Smooth muscle cell (in vitro differentiated cells): ENCODE results near the gene ARHGEF39. TPM values are rescaled to one million over a fixed set of nuclear protein-coding genes. Genes with fewer than 3 reads are reported as not detected.

Experiments used
- DNase-seq: peaks from one replicate; lab custom pipeline; 2025; ENCODE audit not compliant: unreplicated experiment; lab: John Stamatoyannopoulos, UW
- H2AFZ ChIP-seq: fragments of 200-600 bp; sonication (generic); 2 replicates; pipeline ENCODE4 v1.6.0; 2016; ENCODE audit warnings: antibody characterized with exemption, low read depth, mild to moderate bottlenecking
- H3F3A ChIP-seq: fragments of 200-600 bp; sonication (generic); 2 replicates; pipeline ENCODE4 v1.6.0; 2017; ENCODE audit warnings: antibody characterized with exemption, low read depth
- H3K27ac ChIP-seq: fragments of 200-600 bp; sonication (generic); 2 replicates; pipeline ENCODE4 v1.5.1; 2016; ENCODE audit warnings: low read depth, mild to moderate bottlenecking
- H3K27me3 ChIP-seq: fragments of 200-600 bp; sonication (generic); 2 replicates; pipeline ENCODE4 v1.6.1; 2016; ENCODE audit warnings: low read depth, mild to moderate bottlenecking
- H3K36me3 ChIP-seq: fragments of 200-600 bp; sonication (generic); 2 replicates; pipeline ENCODE4 v1.5.1; 2016; ENCODE audit warnings: low read depth
- H3K4me1 ChIP-seq: fragments of 200-600 bp; sonication (generic); 2 replicates; pipeline ENCODE4 v1.5.1; 2016; ENCODE audit warnings: low read depth
- H3K4me2 ChIP-seq: fragments of 200-600 bp; sonication (generic); 2 replicates; pipeline ENCODE4 v1.6.0; 2016; ENCODE audit warnings: mild to moderate bottlenecking
- H3K4me3 ChIP-seq: fragments of 200-600 bp; sonication (generic); 2 replicates; pipeline ENCODE4 v1.5.1; 2016; ENCODE audit warnings: mild to moderate bottlenecking
- H3K79me2 ChIP-seq: fragments of 200-600 bp; sonication (generic); 2 replicates; pipeline ENCODE4 v1.6.0; 2016; ENCODE audit warnings: low read depth, mild to moderate bottlenecking
- H3K9ac ChIP-seq: fragments of 200-600 bp; sonication (generic); 2 replicates; pipeline ENCODE4 v1.6.0; 2016; ENCODE audit warnings: low read depth
- H3K9me3 ChIP-seq: fragments of 200-600 bp; sonication (generic); replicated peaks from 2 replicates; pipeline ENCODE4 v1.5.1; 2016; ENCODE audit warnings: low read depth
- H4K20me1 ChIP-seq: fragments of 200-600 bp; sonication (generic); 2 replicates; pipeline ENCODE4 v1.6.0; 2016; ENCODE audit warnings: low read depth
- CTCF ChIP-seq: fragments of 200-600 bp; sonication (generic); IDR thresholded peaks from 2 replicates; pipeline ENCODE4 v1.5.1; 2017; ENCODE audit warnings: borderline replicate concordance, mild to moderate bottlenecking, antibody characterized with exemption; ENCODE audit not compliant: insufficient read depth, poor library complexity, severe bottlenecking
- WGBS: methylation state at CpG from one replicate; pipeline ENCODE4 v1.1.7; 2016; ENCODE audit warnings: low lambda C conversion rate; 5-methylcytosine and 5-hydroxymethylcytosine counted together
- polyA plus RNA-seq: library from polyadenylated mRNA; unstranded; fragments of >200 nt; fragmentation: Nextera tagmentation; extraction: Ambion mirVana; gene quantifications from 2 replicates; pipeline ENCODE4 v1.2.1, GENCODE V29; 2016
- total RNA-seq: library from RNA; depleted of rRNA; stranded (reverse); fragments of >200 nt; gene quantifications from 2 replicates; pipeline ENCODE4 v1.2.3, GENCODE V29; 2014

The ARHGEF39 gene
- total and polyA plus RNA-seq, 2 experiments from 2014 or later, result 1.9 to 2.1 TPM

DNA sequence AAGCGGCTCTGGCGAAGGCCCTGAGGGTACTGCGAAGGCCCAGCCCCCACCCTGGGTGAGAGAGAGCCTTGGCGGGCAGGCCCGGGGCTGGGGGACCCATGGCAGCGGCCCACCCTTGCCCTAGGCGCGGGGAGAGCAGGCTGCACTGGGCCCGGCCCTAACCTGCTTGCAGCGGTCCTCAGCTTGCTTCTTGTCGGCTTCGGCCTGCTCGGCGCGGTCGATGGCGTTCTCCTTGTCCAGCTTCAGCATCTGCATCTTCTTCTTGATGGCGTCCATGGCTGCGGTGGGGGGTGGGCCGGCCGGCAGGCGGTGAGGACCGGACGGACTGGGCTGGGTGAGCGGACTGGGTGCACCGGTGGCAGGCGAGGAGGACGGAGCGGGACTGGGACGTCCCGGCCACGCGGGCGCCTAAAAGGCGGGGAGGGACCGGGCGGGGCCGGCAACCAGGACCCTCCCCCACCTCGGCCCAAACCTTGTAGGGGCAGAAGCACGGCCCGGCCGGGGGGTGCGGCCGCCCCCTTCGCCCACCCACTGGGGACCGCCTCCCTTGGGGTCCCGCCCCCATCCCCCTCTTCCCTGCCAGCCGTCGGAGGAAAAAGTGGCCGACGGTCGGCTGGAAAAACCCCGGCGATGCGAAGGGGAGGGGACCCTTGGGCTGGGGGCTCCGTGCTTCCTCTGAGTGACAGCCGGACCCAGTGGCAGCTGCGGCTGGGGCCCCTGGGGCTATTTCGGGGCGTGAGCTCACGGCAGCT, 24.7 kb upstream of the ARHGEF39 start, which contains the start of gene TPM2:
Gene TPM2 (minus strand): TSS at position 384 of the 752 bp plus-strand sequence. CDS start 108 bp downstream, at position 276.
- no peak within 1 kb of the TSS for H2AFZ ChIP-seq
- H3K4me2 ChIP-seq, result peak within 1 kb of the TSS; percentile 95
- H3K4me1 ChIP-seq, result peaks cover 18% of the 10 kb centered on the region
- peaks cover 35% of the 10 kb centered on the region for H3K79me2 ChIP-seq
- DNase-seq, result peak; percentile 69
- peak within 1 kb of the TSS; percentile 90 for H3K9ac ChIP-seq
- under 1% methylated on average over 41 of the region's 61 CpGs for WGBS
- TF ChIP-seq CTCF, result no peak
- peak within 1 kb of the TSS; percentile 70 for H3K4me3 ChIP-seq
- no peaks in the 10 kb centered on the region for H3K36me3 ChIP-seq
- peak within 1 kb of the TSS; percentile 95 for H3K27ac ChIP-seq
- H4K20me1 ChIP-seq, result peaks cover 50% of the 10 kb centered on the region
- H3K9me3 ChIP-seq, result no peaks in the 10 kb centered on the region
- no peaks in the 10 kb centered on the region for H3K27me3 ChIP-seq
- peaks cover 56% of the 10 kb centered on the region for H3F3A ChIP-seq

DNA sequence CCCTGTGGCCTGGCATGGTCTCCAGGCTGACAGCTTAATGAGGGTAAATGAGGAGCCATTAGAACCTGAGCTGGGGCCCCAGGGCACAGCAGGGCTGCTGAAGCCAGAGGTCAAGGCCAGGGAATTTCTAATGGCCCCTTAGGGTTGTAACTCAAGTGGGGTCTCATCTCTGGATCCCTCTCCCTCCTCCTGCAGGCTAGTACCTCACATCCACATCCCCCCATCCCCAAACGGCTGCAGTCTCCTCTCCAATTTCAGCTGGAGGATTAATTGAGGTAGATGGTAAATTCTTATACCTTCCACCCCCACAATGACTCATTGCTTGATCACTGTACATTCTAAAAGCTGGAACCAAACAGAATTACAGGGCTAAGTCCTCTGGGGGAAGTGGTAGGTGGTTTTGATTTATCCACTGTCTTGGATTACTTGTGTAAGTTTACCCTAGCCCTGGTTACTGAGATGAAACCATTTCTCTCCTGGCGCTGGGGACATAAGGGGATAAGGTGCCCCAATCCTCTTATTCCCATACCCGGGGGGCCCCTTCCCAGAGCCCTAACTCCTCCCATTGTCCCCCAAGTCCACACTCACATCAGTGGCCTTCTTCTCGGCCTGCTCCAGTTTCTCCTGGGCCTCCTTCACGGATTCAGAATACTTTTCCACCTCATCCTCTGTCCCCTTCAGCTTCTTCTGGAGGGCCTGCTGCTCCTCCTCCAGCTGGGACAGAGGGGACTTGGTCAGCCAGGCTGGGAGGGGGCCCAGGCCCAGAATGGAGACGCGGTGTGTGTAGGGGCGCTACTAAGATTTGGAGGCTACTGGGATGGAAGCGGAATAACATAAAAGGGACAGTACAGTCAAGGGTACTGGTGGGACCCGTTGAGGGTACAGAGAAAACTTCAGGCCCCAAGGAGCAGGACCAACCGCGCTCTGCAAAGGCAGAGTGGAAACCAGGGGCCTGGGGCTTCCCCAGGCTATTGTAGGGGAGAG, 23.9 kb upstream of the ARHGEF39 start:
- H3K9ac ChIP-seq, result peak overlapping the region; percentile 90
- H3K79me2 ChIP-seq, result peaks cover 35% of the 10 kb centered on the region
- peak overlapping the region; percentile 95 for H3K27ac ChIP-seq
- no peaks in the 10 kb centered on the region for H3K9me3 ChIP-seq
- no peak for TF ChIP-seq CTCF
- no peak overlapping the region for H2AFZ ChIP-seq
- WGBS, result 9% methylated on average over 12 of the region's 12 CpGs
- H3K4me2 ChIP-seq, result peak overlapping the region; percentile 95
- H4K20me1 ChIP-seq, result peaks cover 58% of the 10 kb centered on the region
- no peak for DNase-seq
- H3K4me1 ChIP-seq, result peaks cover 18% of the 10 kb centered on the region
- H3F3A ChIP-seq, result peaks cover 58% of the 10 kb centered on the region
- no peaks in the 10 kb centered on the region for H3K36me3 ChIP-seq
- H3K4me3 ChIP-seq, result peak overlapping the region; percentile 70
- no peaks in the 10 kb centered on the region for H3K27me3 ChIP-seq

DNA sequence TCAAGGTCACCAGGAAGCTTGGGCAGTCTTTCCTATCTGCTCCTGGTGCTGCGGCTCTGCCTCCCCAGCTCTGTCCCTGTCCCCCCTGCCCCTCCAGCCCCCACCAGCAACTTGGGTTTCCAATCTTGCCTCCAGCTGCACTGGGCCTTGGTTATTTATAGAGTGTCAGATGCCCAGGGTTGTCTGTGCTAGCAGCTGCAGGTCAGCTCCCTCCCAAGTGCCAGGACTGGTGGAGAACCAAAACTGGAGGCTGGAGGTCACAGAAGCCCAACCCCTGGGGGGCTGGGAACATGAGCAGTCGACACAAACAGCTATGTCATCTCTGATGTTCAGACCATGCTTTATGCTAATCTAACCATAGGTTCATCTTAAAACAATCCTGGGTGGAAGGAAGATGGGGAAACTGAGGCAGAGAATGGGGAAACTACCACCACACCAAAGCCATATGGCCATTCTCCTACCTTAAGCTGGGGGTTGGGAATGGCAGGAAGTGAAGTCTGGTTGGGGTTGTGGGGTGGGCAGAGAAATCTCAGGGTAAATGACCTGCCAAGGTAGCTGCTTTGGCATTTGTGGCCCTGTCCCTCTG, 23.1 kb upstream of the ARHGEF39 start:
- Histone ChIP-seq H4K20me1 (peaks cover 66% of the 10 kb centered on the region), H3F3A (peaks cover 66% of the 10 kb centered on the region), H3K4me3 (peak overlapping the region; percentile 70), H3K27me3 (no peaks in the 10 kb centered on the region), H3K4me1 (peaks cover 18% of the 10 kb centered on the region), H3K9ac (peak overlapping the region; percentile 19), H2AFZ (no peak overlapping the region), H3K9me3 (no peaks in the 10 kb centered on the region), H3K36me3 (no peaks in the 10 kb centered on the region), H3K27ac (peak overlapping the region; percentile 95), H3K4me2 (peak overlapping the region; percentile 95), H3K79me2 (peaks cover 35% of the 10 kb centered on the region)
- no peak for DNase-seq
- WGBS, result 78% methylated on average over 2 of the region's 2 CpGs
- TF ChIP-seq CTCF, result no peak
